Stomach (tissue), 4 donors: ENCODE measurements around the gene ZNF283.

ENCODE experiments used
- EP300 ChIP-seq: sonication (generic); formaldehyde crosslinking; IDR thresholded peaks from one replicate; pipeline ENCODE4 v1.6.1; 2017; ENCODE audit warnings: antibody characterized with exemption
- POLR2A ChIP-seq, 4 donors: fragments of 450-650 bp; IDR thresholded peaks; one replicate each; pipeline ENCODE4 v1.6.1; 2016; ENCODE audit warnings: antibody characterized with exemption in 4 of 4, control low read depth in 2 of 4, mild to moderate bottlenecking in 1 of 4, moderate library complexity in 1 of 4
- POLR2AphosphoS5 ChIP-seq, 3 donors: sonication (generic); formaldehyde crosslinking; IDR thresholded peaks; one replicate each; pipeline ENCODE4 v1.6.1; 2016; ENCODE audit warnings: antibody characterized with exemption in 3 of 3
- TF ChIP-seq, protein P1 (sequence below), 7 experiments: fragments of 450-650 bp in 4 of 7; fragments of 200-600 bp in 3 of 7; sonication (generic) in 3 of 7; IDR thresholded peaks; one replicate each; pipeline ENCODE4 v1.5.1; 2016 to 2019; ENCODE audit warnings: antibody characterized with exemption in 7 of 7, control low read depth in 2 of 7, mild to moderate bottlenecking in 1 of 7

DNA sequence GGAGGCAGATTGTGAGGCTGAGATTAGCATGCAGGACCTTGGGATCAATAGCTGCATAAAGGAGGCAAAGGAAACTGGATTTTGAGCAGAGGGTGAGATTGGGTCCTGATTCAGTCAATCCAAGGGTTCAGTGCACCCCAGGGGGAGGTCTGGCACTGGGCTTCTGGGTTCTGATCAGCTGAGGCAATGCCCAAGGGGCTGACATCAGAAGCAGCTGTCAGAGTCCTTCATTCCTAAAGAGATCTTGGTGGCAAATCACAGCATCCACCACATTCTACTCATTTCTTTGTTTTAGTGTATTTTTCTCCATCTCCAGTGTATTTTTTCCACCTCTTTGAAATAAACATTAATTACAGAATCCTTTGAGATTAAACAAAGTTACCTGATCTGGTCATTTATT, 19.5 kb upstream of the ZNF283 start:
- no peak for TF ChIP-seq POLR2A (IDR thresholded peaks at IDR 0.05)
- TF ChIP-seq, protein P1, sequence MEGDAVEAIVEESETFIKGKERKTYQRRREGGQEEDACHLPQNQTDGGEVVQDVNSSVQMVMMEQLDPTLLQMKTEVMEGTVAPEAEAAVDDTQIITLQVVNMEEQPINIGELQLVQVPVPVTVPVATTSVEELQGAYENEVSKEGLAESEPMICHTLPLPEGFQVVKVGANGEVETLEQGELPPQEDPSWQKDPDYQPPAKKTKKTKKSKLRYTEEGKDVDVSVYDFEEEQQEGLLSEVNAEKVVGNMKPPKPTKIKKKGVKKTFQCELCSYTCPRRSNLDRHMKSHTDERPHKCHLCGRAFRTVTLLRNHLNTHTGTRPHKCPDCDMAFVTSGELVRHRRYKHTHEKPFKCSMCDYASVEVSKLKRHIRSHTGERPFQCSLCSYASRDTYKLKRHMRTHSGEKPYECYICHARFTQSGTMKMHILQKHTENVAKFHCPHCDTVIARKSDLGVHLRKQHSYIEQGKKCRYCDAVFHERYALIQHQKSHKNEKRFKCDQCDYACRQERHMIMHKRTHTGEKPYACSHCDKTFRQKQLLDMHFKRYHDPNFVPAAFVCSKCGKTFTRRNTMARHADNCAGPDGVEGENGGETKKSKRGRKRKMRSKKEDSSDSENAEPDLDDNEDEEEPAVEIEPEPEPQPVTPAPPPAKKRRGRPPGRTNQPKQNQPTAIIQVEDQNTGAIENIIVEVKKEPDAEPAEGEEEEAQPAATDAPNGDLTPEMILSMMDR (IDR thresholded peaks at IDR 0.05): no peak
- TF ChIP-seq EP300: no peak
- no peak for TF ChIP-seq POLR2AphosphoS5 (IDR thresholded peaks at IDR 0.05)
